Panc1 (cell line): ENCODE measurements around the gene CNGB1.

Source experiments
- CTCF ChIP-seq: fragments of 450-650 bp; IDR thresholded peaks from 2 replicates; pipeline ENCODE4 v1.5.1; 2017; ENCODE audit warnings: mild to moderate bottlenecking
- POLR2AphosphoS5 ChIP-seq: IDR thresholded peaks from 2 replicates; pipeline ENCODE4 v1.6.1; 2012; ENCODE audit warnings: mild to moderate bottlenecking, low read depth, low read length, moderate library complexity
- REST ChIP-seq, 2 experiments: IDR thresholded peaks; 2 replicates each; pipeline ENCODE4 v1.6.1; 2011 to 2012; ENCODE audit warnings: low read depth in 2 of 2, control low read depth in 1 of 2, low read length in 1 of 2, mild to moderate bottlenecking in 1 of 2, moderate library complexity in 1 of 2; ENCODE audit not compliant: insufficient read depth in 1 of 2
- SIN3A ChIP-seq: IDR thresholded peaks from 2 replicates; pipeline ENCODE4 v1.6.1; 2012; ENCODE audit warnings: low read depth, mild to moderate bottlenecking, low read length, moderate library complexity, borderline replicate concordance; ENCODE audit not compliant: insufficient read depth
- TCF7L2 ChIP-seq: IDR thresholded peaks from 2 replicates; pipeline ENCODE4 v1.6.1; 2011; ENCODE audit warnings: mild to moderate bottlenecking, low read depth, low read length, inconsistent platforms

- TF ChIP-seq CTCF: no peak
- TF ChIP-seq REST (IDR thresholded peaks at IDR 0.05; ENCODE audit: insufficient read depth in 1 of 2, low read depth in 2 of 2, low read length in 1 of 2): no peak
- no peak for TF ChIP-seq POLR2AphosphoS5
- TF ChIP-seq SIN3A: no peak
- TF ChIP-seq TCF7L2: no peak
Measured at GRCh38 chr16:57834936-57835335, 136.0 kb downstream of the CNGB1 start.
